Right lobe of liver (tissue), 4 donors: ENCODE measurements around the gene EFCAB10.

Source experiments
- CTCF ChIP-seq, 4 donors: fragments of 200-600 bp in 3 of 4; fragments of 450-650 bp in 1 of 4; IDR thresholded peaks; one replicate each; pipeline versions ENCODE4 v1.5.1 to v1.8.0; 2016 to 2022; ENCODE audit warnings: antibody characterized with exemption in 4 of 4, mild to moderate bottlenecking in 2 of 4
- POLR2A ChIP-seq: fragments of 450-650 bp; IDR thresholded peaks from one replicate; pipeline ENCODE4 v1.6.1; 2017; ENCODE audit warnings: antibody characterized with exemption, mild to moderate bottlenecking
- donor health status: DM: no; HTN: no; CAD: no.
- donor health status: DM: no; HTN: no; CAD: no.
- donor health status: DM: no; HTN: yes; CAD: no.

GRCh38 chr7:105591522-105591921 lies 10.2 kb upstream of the EFCAB10 start:
- TF ChIP-seq CTCF (IDR thresholded peaks at IDR 0.05) = no peak
- TF ChIP-seq POLR2A = no peak
